Keratinocyte (primary cell): ENCODE data around the gene ERF. TPM values are rescaled to one million over a fixed set of nuclear protein-coding genes. Genes with fewer than 3 reads are reported as not detected.

Source experiments
- DNase-seq: peaks from one replicate; pipeline ENCODE4 v3.0.0-alpha.2; 2011; ENCODE audit warnings: low read depth, missing footprints, low spot score
- FAIRE-seq: peaks from 2 replicates; lab custom pipeline; 2011; peaks lifted over from hg19 to GRCh38; lab: Jason Lieb, UNC
- H2AFZ ChIP-seq: 2 replicates; pipeline ENCODE4 v1.6.0; 2012; ENCODE audit warnings: low read length, control low read depth, inconsistent platforms; ENCODE audit not compliant: control insufficient read depth
- H3K27ac ChIP-seq: 2 replicates; pipeline ENCODE4 v1.5.1; 2011; ENCODE audit warnings: low read length; ENCODE audit not compliant: control insufficient read depth, insufficient read depth
- H3K27me3 ChIP-seq: 3 replicates; pipeline ENCODE4 v1.6.0; 2011; ENCODE audit warnings: low read length; ENCODE audit not compliant: control insufficient read depth, insufficient read depth; ENCODE audit errors: extremely low read depth
- H3K36me3 ChIP-seq, 2 experiments: 2 replicates in 1 of 2; 3 replicates in 1 of 2; pipeline ENCODE4 v1.5.1; 2011; ENCODE audit warnings: low read length in 2 of 2, mild to moderate bottlenecking in 1 of 2; ENCODE audit not compliant: control insufficient read depth in 2 of 2, insufficient read depth in 2 of 2; ENCODE audit errors: extremely low read depth in 1 of 2
- H3K4me1 ChIP-seq: 3 replicates; pipeline ENCODE4 v1.5.1; 2011; ENCODE audit warnings: low read length; ENCODE audit not compliant: control insufficient read depth, insufficient read depth; ENCODE audit errors: extremely low read depth
- H3K4me2 ChIP-seq: 3 replicates; pipeline ENCODE4 v1.6.0; 2011; ENCODE audit warnings: low read depth, low read length; ENCODE audit not compliant: control insufficient read depth, insufficient read depth; ENCODE audit errors: extremely low read depth
- H3K4me3 ChIP-seq, 3 experiments: fragments of 200-600 bp in 1 of 3; sonication (generic) in 1 of 3; 2 replicates in 2 of 3; 3 replicates in 1 of 3; pipeline ENCODE4 v1.5.1; 2011 to 2016; ENCODE audit warnings: low read length in 3 of 3, mild to moderate bottlenecking in 3 of 3, control low read depth in 2 of 3, inconsistent platforms in 1 of 3, low read depth in 1 of 3, mixed read lengths in 1 of 3, mixed run types in 1 of 3, moderate library complexity in 1 of 3; ENCODE audit not compliant: control insufficient read depth in 2 of 3, insufficient read depth in 2 of 3; ENCODE audit errors: extremely low read depth in 1 of 3
- H3K79me2 ChIP-seq: 2 replicates; pipeline ENCODE4 v1.6.0; 2012; ENCODE audit warnings: low read length; ENCODE audit not compliant: control insufficient read depth, insufficient read depth
- H3K9ac ChIP-seq: 3 replicates; pipeline ENCODE4 v1.6.0; 2011; ENCODE audit warnings: low read length; ENCODE audit not compliant: control insufficient read depth, insufficient read depth; ENCODE audit errors: extremely low read depth
- H3K9me1 ChIP-seq: 3 replicates; pipeline ENCODE4 v1.6.0; 2011; ENCODE audit warnings: low read length; ENCODE audit not compliant: control insufficient read depth, insufficient read depth; ENCODE audit errors: extremely low read depth
- H3K9me3 ChIP-seq: 2 replicates; pipeline ENCODE4 v1.5.1; 2012; ENCODE audit warnings: low read depth, low read length; ENCODE audit not compliant: control insufficient read depth
- H4K20me1 ChIP-seq: 3 replicates; pipeline ENCODE4 v1.6.0; 2011; ENCODE audit warnings: low read length; ENCODE audit not compliant: control insufficient read depth, insufficient read depth; ENCODE audit errors: extremely low read depth
- CTCF ChIP-seq, 3 experiments: IDR thresholded peaks in 1 of 3; conservative IDR thresholded peaks in 1 of 3; optimal IDR thresholded peaks in 1 of 3; 2 replicates in 2 of 3; 3 replicates in 1 of 3; pipeline versions ENCODE3 to v1.5.1; 2011; ENCODE audit warnings: low read length in 3 of 3, mild to moderate bottlenecking in 3 of 3, moderate library complexity in 2 of 3, control low read depth in 1 of 3, inconsistent platforms in 1 of 3; ENCODE audit not compliant: insufficient read depth in 2 of 3; ENCODE audit errors: extremely low read depth in 1 of 3
- EZH2 ChIP-seq: IDR thresholded peaks from one replicate; pipeline ENCODE4 v1.6.1; 2012; ENCODE audit warnings: inconsistent platforms, mild to moderate bottlenecking, low read length, moderate library complexity
- dilution Hi-C: fragments of 300-500 bp; cut with MboI; formaldehyde crosslinking; loops from one replicate; pipeline ENCODE4 v1.7.0; 2020; ENCODE audit warnings: low sequenced_read_pairs; ENCODE audit not compliant: extremely low pct_ligation_motif_present
- polyA plus RNA-seq, 5 experiments: library from polyadenylated mRNA; depleted of rRNA in 3 of 5; stranded (reverse) in 3 of 5; stranded (forward) in 1 of 5; unstranded in 1 of 5; fragments of >200 nt; gene quantifications; 1 replicate in 1 of 5; 2 replicates in 3 of 5; 3 replicates in 1 of 5; pipeline versions ENCODE4 v1.2.1 to v1.2.3, GENCODE V29; 2011 to 2012; ENCODE audit warnings: missing spikeins in 2 of 5, low read depth in 1 of 5, low replicate concordance in 1 of 5

ERF gene
- polyA plus RNA-seq, 1 donor (not counting 4 experiments of a cell fraction or from before 2014, with no cell fraction given): 83.5 TPM

DNA sequence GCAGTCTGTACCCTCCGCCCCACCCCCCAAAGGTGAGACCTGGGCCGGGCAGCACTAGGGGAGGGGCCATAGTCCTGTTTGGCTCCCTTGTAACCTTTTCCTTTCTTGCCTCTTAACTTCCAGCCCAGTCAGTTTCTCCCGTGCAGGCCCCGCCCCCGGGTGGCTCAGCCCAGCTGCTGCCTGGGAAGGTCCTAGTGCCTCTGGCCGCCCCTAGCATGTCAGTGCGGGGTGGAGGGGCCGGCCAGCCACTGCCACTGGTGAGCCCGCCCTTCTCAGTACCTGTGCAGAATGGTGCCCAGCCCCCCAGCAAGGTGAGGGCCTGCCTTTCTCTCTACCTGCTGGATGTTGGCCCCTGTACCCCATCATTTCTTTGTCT, 36.5 kb upstream of the ERF start:
- no peak overlapping the region for H3K9ac ChIP-seq
- H3K9me3 ChIP-seq: no peaks in the 10 kb centered on the region
- TF ChIP-seq CTCF (optimal IDR thresholded peaks at IDR 0.05 in 1 of 3, IDR thresholded peaks at IDR 0.05 in 1 of 3, conservative IDR thresholded peaks at IDR 0.05 in 1 of 3; ENCODE audit: extremely low read depth in 1 of 3, insufficient read depth in 2 of 3, low read length in 3 of 3): no peak
- TF ChIP-seq EZH2: no peak
- no peak overlapping the region for H3K4me3 ChIP-seq
- peaks cover 11% of the 10 kb centered on the region for H3K4me1 ChIP-seq
- peaks cover 3% of the 10 kb centered on the region for H3K79me2 ChIP-seq
- H4K20me1 ChIP-seq: no peaks in the 10 kb centered on the region
- FAIRE-seq: no peak
- dilution Hi-C loops: no loop called here
- no peak overlapping the region for H2AFZ ChIP-seq
- H3K4me2 ChIP-seq: no peak overlapping the region
- no peak for DNase-seq
- H3K36me3 ChIP-seq: peaks cover 59 to 62% of the 10 kb centered on the region in 2 experiments
- H3K27ac ChIP-seq: no peak overlapping the region
- no peaks in the 10 kb centered on the region for H3K27me3 ChIP-seq
- no peaks in the 10 kb centered on the region for H3K9me1 ChIP-seq

- Histone ChIP-seq H3K36me3 (peaks cover 57 to 58% of the 10 kb centered on the region in 2 experiments), H3K9me1 (no peaks in the 10 kb centered on the region), H3K4me1 (peaks cover 15% of the 10 kb centered on the region), H3K4me3 (no peak overlapping the region), H3K79me2 (peaks cover 8% of the 10 kb centered on the region), H2AFZ (no peak overlapping the region), H3K27ac (no peak overlapping the region), H4K20me1 (no peaks in the 10 kb centered on the region), H3K9ac (no peak overlapping the region), H3K9me3 (no peaks in the 10 kb centered on the region), H3K27me3 (no peaks in the 10 kb centered on the region), H3K4me2 (no peak overlapping the region)
- no peak for FAIRE-seq
- DNase-seq: no peak
- TF ChIP-seq EZH2 (no peak), CTCF (optimal IDR thresholded peaks at IDR 0.05 in 1 of 3, IDR thresholded peaks at IDR 0.05 in 1 of 3, conservative IDR thresholded peaks at IDR 0.05 in 1 of 3; ENCODE audit: extremely low read depth in 1 of 3, insufficient read depth in 2 of 3, low read length in 3 of 3) (peak; percentile 45 to 54 (median 51))
- dilution Hi-C loops: no loop called here
Measured at GRCh38 chr19:42290523-42291434, 35.9 kb upstream of the ERF start.
